8988T (cell line): ENCODE results near the gene ZNF160.
"Not testable (repeated sequence)": the region's sequence is repeated elsewhere in the genome, so short reads cannot be mapped to it uniquely, and the experiment has no call there.

ENCODE experiments used
- DNase-seq: peaks from one replicate; pipeline ENCODE4 v3.0.0; 2011

Gene ZNF160

DNA sequence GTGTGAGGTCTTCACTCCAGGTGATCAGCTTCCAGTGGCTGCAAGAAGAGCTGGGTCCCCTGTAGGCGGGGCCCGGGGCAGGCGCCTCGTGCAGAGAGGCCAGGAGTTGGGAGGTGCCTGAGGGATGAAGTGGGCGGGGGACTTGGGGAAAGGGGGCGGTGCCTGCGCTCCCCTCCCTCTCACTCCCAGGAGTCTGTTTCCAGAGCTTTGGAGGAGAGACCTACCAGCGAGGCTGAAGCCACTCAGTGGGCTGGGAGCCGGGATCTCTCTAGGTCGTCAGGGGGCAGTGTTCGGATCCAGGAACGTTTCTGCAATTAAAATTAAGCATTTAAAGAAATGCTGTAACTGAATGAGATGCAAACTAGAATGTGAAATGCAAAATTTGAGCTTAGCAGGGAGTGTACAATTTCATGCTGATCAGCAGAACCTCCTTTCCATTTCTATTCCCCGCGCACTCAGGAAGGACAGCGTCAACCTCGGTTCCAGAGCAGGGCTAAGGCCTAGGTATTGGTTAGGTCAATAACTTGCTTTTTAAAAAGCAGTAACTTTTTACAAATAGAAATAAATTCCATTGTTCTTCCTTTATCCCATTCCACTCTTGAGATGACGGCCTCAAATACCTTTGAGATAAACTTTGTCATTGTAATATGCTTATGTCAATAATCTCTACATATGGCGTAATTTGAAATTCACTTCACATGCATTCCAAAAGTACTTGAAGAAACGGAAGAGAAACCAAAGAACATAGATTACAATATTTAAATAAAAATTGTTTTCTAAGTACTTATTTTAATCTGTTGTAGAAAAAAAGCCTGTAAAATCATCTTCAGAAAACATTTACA is 11.6 kb downstream of the ZNF160 start:
- no peak for DNase-seq

DNA sequence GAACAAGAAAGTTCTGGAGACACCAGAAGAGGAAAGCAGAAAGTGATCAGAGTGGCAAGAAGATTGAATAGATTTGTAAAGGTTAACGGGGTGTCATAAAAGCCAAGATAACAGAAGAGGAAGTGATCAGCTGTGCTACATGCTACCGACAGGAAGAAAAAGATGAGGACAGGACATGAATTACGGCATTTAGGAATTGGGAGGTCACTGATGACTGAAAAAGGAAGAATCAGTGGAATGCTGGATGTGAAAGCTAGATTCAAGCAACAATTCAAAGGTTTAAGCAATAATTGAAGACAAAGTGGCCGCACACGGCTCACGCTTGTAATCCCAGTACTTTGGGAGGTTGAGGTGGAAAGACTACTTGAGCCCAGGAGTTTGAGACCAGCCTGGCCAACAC is 15.1 kb downstream of the ZNF160 start:
- no peak for DNase-seq

DNA sequence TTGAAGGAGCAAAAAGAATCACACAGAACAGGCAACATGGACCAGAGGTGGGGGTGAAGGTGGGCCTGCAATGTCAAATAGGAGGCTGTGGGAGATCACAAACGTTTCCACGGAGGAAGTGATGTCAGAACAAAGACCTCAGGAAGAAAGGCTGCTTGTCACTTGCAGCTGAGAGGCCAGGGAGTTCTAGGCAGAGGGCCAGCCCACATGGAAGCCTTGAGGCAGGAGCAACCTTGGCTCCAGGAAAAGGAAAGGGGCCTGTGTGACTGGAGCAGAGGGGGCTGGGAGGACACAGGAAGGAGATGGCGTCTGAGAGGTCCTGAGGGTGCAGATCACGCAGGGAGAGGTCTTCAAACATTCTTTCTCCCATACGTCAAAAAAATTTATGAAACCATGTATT is 16.3 kb downstream of the ZNF160 start:
- DNase-seq, result no peak

DNA sequence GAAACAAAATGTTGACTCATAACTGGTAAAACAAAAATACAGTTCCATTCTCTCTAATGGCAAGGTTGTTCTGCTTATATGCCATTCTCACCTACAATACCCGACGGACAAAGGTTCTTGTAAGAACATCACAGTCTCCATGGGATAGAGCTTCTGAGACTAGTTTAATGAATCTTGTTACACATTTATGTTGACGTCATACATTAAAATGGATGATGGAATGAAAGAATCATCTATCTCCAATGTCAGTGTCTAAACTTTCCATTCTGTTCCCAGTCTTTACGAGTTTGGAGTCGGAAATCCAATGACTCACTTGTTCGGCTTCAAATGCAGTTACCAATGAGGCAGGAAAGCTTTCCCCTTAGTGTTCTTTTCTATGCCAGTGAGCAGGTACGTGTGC is 17.7 kb downstream of the ZNF160 start:
- DNase-seq, result no peak

DNA sequence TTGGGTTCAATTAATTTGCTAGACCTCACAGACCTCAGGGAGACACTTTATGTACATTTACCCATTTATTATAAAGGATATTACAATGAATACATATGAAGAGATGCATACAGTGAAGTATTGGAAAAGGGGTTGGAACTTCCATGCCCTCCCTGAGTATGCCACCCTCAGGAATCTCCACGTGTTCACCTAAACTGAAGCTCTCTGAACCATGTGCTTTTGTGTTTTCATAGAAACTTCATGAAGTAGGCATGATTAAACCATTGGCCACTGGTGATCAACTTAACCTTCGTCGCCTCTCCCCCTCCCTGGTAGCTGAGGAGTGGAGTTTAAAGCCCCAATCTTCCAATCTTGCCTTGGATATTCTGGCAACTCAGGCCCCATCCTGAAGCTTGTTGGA is 20.3 kb downstream of the ZNF160 start:
- DNase-seq, result no peak

DNA sequence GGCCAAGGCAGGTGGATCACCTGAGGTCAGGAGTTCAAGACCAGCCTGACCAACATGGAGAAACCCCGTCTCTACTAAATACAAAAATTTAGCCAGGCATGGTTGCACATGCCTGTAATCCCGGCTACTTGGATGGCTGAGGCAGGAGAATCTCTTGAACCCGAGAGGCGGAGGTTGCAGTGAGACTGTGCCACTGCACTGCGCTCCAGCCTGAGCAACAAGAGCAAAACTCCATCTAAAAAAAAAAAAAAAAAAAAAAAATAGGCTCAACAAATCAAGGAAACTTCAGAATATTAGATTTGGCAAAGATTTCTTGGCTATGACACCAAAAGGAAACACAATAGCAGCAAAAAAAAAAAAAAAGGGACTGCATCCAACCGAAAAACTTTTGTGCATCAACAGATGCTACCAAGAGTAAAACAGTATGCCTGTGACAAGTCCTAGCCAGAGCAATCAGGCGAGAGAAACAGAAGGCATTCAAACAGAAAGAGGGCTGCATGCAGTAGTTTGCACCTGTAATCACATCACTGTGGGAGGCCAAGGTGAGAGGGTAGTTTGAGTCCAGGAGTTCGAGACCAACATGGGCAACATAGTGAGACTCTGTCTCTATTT is 23.8 kb downstream of the ZNF160 start:
- DNase-seq, result no peak

DNA sequence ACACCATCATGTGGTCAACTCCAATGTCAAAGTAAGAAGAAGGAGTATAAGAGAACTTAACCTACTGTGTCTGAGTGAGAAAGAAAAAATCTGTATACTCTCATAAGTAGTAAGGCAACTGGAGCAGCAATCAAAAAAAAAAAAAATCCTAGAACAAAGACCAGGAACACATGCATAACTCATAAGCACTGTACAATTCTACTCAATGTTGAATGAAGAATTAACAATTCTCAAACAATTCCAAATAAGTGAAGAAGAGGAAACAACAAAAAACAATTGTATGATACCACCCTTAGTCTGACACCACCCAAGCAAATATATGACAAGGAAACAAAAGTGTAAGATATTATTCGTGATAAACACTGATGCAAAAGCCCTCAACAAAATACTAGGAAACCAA is 24.6 kb downstream of the ZNF160 start:
- DNase-seq, result no peak

DNA sequence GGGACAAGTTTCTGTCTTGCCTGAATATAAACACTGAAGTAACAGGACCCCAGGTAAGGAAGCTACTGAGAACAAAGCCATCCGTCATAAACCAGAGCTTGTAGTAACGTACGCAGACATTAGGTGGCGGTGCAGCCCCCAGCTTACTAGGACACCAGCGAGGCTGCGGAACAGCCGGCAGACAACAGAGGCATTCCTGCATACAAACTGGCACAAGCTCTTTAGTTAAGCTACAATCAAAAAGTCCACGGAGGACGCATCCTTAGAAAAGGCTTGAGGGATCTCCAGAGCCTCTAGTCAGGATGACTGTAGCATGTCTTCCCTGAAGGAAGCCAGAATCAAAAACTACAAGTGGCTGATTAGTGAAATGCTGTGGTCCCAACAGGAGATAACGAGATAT is 26.2 kb downstream of the ZNF160 start:
- no peak for DNase-seq

DNA sequence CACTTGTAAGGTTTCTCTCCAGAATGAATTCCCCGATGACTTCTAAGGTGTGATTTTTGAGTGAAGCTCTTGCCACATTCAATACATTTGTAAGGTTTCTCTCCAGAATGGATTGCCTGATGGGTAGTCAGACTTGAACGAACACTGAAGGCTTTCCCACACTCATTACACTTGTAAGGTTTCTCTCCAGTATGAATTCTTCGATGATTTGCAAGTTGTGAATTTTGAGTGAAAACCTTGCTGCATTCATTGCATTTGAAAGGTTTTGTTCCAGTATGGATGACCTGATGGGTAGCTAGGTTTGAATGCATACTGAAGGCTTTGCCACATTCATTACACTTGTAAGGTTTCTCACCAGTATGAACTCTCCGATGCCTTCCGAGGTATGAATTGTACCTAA is 34.4 kb downstream of the ZNF160 start:
- DNase-seq, result no peak

DNA sequence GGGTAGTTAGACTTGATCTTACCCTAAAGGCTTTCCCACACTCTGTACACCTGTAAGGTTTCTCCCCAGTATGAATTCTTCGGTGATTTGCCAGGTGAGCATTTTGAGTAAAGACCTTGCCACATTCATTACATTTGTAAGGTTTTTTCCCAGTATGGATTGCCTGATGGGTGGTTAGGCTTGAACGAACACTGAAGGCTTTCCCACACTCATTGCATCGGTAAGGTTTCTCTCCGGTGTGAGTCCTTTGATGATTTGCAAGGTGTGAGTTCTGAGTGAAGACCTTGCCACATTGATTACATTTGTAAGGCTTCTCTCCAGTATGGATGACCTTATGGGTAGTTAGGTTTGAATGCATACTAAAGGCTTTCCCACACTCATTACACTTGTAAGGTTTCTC is 35.0 kb downstream of the ZNF160 start:
- DNase-seq, result no peak

DNA sequence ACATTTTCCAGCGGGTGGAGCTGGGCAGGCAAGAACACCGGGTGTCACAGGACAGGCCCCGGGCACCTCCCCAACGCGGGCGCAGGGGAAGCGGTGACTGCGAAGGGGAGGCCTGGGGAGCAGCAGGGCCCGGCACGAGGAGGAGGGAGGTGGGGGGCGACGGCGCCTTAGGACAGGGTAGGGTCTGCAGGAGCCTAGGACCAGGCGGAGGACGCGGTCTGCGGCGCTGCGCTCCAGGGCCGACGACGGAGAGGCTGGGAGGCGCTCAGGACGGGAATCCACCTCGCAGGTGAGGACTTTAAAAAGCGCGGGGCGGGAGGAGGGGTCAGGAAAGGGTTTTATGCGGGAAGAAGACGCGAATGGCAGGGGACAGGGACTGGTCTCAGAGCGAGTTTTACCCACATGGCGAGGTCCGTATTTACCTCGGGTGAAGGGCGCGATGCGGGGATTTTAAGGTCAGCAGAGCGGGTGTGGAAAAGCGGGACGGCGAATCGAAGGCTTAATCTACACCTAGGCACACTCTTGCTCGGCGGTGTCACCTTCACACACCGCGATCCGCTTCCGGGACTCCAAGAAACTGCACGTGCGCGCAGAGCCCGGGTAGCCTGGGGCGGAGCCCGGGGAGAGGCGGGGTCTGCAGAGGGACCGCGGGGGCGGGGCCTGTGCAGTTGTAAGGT is 45.2 kb downstream of the ZNF160 start:
- no peak for DNase-seq

DNA sequence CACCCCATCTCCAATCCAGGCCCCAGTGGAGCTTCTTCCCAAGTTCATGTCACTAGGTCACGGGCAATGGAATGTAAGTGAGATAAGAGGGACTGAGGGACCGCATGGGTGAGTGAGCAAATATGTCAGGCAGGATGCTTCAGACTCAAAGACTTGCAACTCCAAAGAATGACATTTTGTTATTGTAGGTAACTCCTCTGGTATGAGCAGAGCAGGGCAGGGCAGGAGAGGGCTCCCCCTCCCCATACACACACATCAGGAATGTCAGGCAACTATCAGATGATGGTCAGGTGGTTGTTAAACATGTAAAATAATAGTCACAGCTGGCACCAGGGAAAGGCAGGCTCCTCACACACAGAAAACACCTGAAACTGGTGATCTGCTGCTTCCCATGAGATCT is 48.1 kb downstream of the ZNF160 start:
- DNase-seq, result no peak

DNA sequence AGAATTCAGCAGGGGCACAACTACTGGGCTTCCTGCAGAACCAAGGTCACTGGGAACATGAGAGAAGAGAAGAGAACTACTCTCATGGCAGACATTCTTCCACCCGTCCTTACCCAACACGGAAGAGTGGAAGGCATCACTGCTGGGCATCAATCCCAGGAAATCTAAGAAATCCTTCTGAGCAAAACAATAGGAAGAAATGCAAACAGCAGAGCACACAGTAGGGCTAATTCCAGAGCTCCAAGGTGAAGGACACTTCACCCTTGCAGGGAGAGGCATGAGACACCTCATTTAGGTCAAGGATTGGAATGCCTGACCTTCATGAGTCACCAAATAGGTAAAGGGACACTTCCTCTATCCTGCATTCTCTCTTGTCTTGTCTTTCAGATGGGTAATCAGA is 55.8 kb downstream of the ZNF160 start:
- no peak for DNase-seq

DNA sequence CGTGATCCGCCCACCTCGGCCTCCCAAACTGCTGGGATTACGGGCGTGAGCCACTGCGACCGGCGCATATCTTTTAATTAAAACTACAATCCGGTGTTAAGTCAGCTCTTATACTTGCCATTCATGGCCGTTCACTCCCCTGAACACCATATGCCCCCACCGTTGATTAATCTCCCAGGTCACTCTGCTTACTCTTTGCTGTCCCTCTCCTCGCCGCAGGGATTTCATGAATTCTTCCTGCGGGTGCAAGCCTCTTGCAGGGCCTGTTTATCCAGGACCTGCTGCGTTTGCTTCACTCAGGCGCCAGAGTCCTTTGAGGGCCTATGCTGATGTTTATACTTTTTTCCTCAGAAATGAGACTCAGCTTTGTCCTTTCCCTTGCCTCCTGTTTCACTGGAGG is 57.7 kb downstream of the ZNF160 start:
- no peak for DNase-seq

DNA sequence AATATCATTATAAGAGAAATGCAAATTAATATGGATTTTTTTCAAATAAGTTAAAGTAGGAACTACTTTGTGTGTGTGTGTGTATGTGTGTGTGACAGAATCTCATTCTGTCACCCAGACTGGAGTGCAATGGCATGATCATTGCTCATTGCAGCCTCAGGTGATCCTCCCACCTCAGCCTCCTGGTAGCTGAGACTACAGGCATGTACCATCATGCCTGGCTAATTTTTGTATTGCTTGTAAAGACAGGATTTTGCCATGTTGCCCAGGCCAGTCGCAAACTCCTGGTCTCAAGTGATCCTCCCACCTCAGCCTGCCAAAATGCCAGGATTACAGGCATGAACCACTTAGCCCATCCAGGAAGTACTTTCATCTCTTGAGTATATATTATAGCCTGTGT is 61.9 kb downstream of the ZNF160 start:
- DNase-seq, result no peak

DNA sequence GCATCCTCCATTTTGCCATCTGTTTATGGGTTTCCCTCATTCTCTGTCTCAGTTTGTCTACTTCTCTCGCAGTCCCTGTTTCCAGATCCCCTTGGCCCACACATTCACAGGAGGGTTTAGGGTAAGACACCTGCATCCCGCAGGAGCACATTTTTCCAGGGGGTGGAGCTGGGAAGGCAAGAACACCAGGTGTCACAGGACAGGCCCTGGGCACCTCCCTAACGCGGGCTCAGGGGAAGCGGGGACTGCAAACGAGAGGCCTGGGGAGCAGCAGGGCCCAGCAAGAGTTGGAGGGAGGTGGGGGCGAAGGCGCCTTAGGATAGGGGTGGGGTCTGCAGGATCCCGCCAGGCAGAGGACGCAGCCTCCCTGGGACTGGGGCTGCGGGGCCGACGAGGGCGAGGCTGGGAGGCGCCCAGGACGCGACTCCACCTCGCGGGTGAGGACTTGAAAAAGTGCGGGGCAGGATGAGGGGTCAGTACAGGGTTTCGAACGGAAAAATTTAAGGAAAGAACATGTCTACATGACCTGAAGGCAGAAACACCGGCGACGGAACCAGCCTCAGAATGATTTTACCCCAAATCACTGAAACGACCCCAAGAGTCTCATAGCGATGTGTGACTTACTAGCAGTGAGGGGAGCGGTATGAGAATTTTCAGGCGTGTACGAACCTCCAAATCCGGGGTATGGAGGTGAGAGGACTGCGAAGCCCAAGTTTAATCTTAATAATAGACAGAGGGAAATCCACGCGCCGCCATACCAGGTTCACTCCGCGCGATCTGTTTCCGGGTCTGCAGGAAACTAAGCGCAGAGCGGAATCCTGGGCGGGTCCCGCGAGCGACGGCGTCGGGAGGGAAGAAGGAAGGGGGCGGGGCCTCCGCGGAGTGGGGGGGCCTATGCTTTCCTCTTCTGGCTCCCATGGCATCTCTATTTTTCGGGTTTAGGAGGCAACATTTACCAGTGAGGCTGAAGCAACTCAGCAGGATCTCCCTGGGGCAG is 65.8 kb downstream of the ZNF160 start:
- DNase-seq, result no peak

DNA sequence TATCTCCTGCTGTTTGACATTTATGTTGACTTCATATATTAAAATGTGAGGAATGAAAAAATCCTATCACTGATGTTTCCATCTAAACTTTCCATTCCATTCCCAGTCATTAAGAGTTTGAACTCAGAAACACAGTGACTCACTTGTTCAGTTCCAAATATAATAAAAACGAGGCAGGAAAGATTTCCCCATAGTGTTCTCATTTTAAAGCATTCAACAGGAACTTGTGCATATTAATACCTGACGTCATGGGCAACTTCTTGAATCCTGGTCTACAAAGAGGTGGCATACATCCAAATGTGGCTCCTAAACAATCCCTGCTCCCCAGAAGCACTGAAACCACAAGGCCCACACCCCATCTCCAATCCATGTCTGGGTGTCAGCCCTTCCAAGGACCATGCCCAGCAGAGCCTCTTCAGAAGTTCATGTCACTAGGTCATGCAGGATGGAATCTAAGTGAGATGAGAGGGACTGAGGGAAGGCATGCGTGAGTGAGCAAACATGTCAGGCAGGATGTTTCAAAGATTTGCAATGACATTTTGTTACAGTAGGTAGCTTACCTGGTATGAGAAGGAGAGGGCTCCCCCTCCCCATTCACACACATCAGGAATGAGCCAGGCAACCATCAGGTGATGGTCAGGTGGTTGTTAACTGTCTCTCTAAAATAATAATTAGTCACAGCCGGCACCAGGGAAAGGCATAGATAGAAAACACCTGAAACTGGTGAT is 68.1 kb downstream of the ZNF160 start:
- DNase-seq, result no peak

DNA sequence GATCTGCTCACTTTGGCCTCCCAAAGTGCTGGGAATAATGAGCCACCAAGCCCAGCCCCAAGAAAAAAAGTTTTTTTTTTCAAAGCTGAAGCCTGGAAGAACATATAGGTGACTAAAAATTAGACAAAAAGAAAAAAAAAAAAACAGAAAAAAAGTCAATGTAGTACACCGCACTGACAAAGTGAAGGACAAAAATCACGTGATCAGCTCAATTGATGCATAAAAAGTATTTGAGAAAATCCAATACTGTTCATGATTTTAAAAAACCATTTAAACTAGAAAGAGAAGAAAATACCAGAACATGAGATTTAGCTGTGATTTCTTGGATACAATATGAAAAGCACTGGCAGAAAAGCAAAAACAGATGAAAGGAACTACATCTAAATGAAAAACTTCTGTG is 69.2 kb downstream of the ZNF160 start:
- DNase-seq, result no peak

DNA sequence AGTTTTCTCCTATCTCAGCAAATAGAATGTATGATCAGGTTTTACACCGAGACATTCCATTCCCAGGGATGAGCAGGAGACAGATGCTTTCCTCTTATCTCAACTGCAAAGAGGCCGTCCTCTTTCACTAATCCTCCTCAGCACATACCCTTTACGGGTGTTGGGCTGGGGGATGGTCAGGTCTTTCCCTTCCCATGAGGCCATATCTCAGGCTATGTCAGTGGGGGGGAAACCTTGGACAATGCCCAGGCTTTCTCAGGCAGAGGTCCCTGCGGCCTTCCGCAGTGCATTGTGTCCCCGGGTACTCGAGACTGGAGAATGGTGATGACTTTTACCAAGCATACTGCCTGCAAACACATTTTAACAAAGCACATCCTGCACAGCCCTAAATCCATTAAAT is 74.9 kb downstream of the ZNF160 start:
- DNase-seq, result not testable (repeated sequence)

DNA sequence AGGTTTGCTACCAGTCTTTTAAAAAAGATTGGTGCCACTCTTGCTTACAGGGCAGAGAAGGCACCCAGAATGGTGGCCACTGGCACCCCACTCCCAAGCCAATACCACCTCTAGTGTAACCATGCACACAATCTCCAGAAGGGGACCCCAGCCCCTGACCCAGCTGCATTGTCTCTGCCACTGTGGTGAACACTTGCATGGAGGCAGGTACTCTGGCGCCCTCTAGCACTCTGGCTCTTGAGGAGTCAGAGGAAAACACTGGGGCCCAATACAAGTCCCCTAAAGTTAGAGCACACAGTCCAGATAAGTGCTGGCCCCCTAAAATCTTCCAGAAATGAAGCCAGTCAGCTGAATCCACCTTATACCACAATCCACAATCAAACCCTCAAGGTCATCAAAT is 83.5 kb downstream of the ZNF160 start:
- no peak for DNase-seq
